ENCODE results near the gene PTHLH.

PTHLH gene

GRCh38 chr12:27987331-27987730 lies 14.8 kb upstream of the PTHLH start:
- no peaks in the 10 kb centered on the region for H3K4me1 Mint-ChIP-seq (ENCODE audit: low read depth)
- no peak overlapping the region for H3K27ac Mint-ChIP-seq
- H3K36me3 Mint-ChIP-seq, result no peaks in the 10 kb centered on the region
- H3K4me3 Mint-ChIP-seq, result no peak overlapping the region
- peaks cover 16% of the 10 kb centered on the region for H3K27me3 Mint-ChIP-seq
- no peaks in the 10 kb centered on the region for H3K9me3 Mint-ChIP-seq (ENCODE audit: low read depth)

DNA sequence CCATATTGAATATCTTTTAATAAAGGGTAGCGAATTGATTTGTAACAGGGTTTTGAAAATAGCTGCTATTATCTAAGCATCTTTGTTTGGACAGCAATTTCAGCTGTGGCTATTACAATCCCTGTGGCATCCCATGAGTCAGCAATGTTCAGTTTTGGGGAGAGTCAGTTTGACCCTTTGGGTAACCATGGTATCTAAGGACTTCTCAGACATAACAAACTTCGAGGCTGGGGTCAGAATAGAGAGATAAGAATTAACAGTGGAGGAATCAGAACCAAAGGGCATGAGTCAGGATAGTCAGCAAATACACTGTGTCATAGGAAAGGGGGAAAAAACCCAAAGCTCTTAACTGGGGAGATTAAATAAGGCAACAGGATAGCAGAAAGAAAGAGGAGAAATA lies 11.7 kb upstream of the PTHLH start:
- H3K4me1 Mint-ChIP-seq (ENCODE audit: low read depth), result no peaks in the 10 kb centered on the region
- no peak overlapping the region for H3K27ac Mint-ChIP-seq
- no peaks in the 10 kb centered on the region for H3K9me3 Mint-ChIP-seq (ENCODE audit: low read depth)
- no peak overlapping the region for H3K4me3 Mint-ChIP-seq
- peaks cover 17% of the 10 kb centered on the region for H3K27me3 Mint-ChIP-seq
- H3K36me3 Mint-ChIP-seq, result no peaks in the 10 kb centered on the region

GRCh38 chr12:27982951-27983350 lies 10.4 kb upstream of the PTHLH start:
- H3K4me1 Mint-ChIP-seq (ENCODE audit: low read depth), result no peaks in the 10 kb centered on the region
- no peak overlapping the region for H3K27ac Mint-ChIP-seq
- H3K36me3 Mint-ChIP-seq, result no peaks in the 10 kb centered on the region
- H3K4me3 Mint-ChIP-seq, result no peak overlapping the region
- H3K27me3 Mint-ChIP-seq, result peaks cover 23% of the 10 kb centered on the region
- no peaks in the 10 kb centered on the region for H3K9me3 Mint-ChIP-seq (ENCODE audit: low read depth)

DNA sequence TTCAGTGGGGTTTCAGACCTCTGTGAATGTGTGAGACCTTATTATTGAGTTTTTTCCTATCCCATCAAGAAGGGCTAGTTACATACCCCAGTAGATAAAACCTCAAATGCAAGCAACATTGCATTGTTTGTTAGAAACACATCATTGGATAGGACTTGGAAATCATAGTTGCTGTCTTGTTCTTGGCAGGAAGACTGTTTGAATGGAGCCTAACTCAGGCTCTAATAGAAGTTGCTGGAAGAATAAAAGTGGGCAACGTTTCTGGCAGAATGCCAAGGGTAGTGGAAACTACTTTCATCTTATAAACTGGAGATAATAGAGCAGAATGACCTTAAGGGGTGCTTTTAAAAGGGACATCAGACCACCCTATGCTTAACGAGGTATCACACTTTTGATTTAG lies 9.9 kb upstream of the PTHLH start:
- H3K4me1 Mint-ChIP-seq (ENCODE audit: low read depth), result no peaks in the 10 kb centered on the region
- H3K36me3 Mint-ChIP-seq, result no peaks in the 10 kb centered on the region
- peaks cover 25% of the 10 kb centered on the region for H3K27me3 Mint-ChIP-seq
- no peak overlapping the region for H3K4me3 Mint-ChIP-seq
- H3K27ac Mint-ChIP-seq, result no peak overlapping the region
- H3K9me3 Mint-ChIP-seq (ENCODE audit: low read depth), result no peaks in the 10 kb centered on the region

DNA sequence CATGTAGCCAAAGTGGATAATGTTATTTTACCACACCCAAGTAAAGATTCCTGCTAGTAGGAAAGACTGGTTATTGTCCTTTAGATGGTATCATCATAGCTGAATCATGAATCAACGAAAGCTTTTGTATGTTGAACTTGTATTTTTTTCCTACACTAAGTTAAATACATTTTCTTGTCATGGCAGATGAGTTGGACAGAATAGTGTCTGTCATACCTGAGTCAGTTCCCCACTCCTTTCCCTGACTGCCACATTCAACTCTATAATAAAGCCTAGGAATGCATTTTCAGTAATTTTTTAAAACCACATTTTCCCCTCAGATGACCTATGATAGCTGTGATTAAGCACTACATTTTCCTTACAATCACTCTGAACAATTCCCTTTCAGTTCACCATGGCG lies 9.3 kb upstream of the PTHLH start:
- no peak overlapping the region for H3K4me3 Mint-ChIP-seq
- no peaks in the 10 kb centered on the region for H3K4me1 Mint-ChIP-seq (ENCODE audit: low read depth)
- H3K36me3 Mint-ChIP-seq, result no peaks in the 10 kb centered on the region
- H3K27ac Mint-ChIP-seq, result no peak overlapping the region
- H3K9me3 Mint-ChIP-seq (ENCODE audit: low read depth), result no peaks in the 10 kb centered on the region
- H3K27me3 Mint-ChIP-seq, result peaks cover 25% of the 10 kb centered on the region

- Mint-ChIP-seq H3K9me3 (ENCODE audit: low read depth) (no peaks in the 10 kb centered on the region), H3K4me1 (ENCODE audit: low read depth) (peaks cover 5% of the 10 kb centered on the region), H3K4me3 (no peak overlapping the region), H3K36me3 (no peaks in the 10 kb centered on the region), H3K27me3 (peaks cover 39% of the 10 kb centered on the region), H3K27ac (no peak overlapping the region)
Observed at GRCh38 chr12:27979145-27979544, 6.6 kb upstream of the PTHLH start.

DNA sequence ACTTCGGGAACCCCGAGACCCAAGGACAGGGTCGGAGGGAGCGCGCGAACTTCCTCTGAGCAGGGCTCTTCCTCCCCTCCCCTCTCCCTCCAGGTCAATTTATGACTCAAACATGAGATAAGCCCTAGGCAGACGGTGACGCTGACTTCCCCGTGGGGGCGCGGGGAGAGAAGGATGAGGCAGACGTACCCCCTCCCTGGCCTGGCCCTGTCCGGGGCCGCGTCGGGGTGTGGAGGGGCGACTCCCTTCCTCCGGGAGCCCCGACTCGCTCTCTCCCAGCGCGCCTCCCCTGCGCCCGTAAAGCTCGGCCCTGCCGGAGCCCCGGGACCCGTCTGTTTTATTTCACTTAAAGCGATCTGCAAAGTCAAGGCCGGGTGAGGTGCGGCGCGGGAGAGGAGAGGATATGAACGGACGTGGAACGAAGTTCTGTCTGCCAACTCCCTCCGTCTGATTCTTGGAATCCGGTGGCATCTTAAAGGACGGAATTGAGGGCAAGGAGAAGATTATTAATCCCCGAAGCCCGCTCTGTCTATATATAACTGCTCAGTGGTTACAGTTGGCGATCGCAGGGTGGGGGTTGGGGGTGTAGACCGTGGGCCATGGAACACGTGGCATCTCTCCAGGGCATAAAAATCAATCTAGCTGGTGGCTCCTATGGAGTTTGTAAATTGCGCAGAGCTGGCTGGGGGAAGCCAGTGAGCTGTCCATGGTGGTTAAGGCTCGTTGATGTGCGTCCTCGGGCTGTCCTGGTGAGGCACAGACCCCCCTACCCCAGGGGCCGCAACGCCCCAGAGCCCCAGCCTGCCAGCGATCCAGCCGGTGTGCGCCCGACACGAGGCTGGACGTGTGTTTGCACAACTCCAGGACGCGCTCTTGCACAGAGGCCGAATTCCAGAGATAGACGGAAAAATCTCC lies 2.9 kb upstream of the PTHLH start:
- H3K36me3 Mint-ChIP-seq, result no peaks in the 10 kb centered on the region
- no peaks in the 10 kb centered on the region for H3K9me3 Mint-ChIP-seq (ENCODE audit: low read depth)
- peaks cover 54% of the 10 kb centered on the region for H3K27me3 Mint-ChIP-seq
- H3K27ac Mint-ChIP-seq, result no peak overlapping the region
- H3K4me1 Mint-ChIP-seq (ENCODE audit: low read depth), result peaks cover 16% of the 10 kb centered on the region
- peak overlapping the region; percentile 56 for H3K4me3 Mint-ChIP-seq

GRCh38 chr12:27974735-27975221 lies 2.2 kb upstream of the PTHLH start:
- Mint-ChIP-seq H3K27me3 (peaks cover 51% of the 10 kb centered on the region), H3K27ac (no peak overlapping the region), H3K9me3 (ENCODE audit: low read depth) (no peaks in the 10 kb centered on the region), H3K4me3 (peak overlapping the region; percentile 56), H3K36me3 (no peaks in the 10 kb centered on the region), H3K4me1 (ENCODE audit: low read depth) (peaks cover 19% of the 10 kb centered on the region)

GRCh38 chr12:27973487-27973890 lies 956 bp upstream of the PTHLH start:
- no peak overlapping the region for H3K4me3 Mint-ChIP-seq
- H3K27me3 Mint-ChIP-seq, result peaks cover 51% of the 10 kb centered on the region
- H3K27ac Mint-ChIP-seq, result no peak overlapping the region
- H3K4me1 Mint-ChIP-seq (ENCODE audit: low read depth), result peaks cover 29% of the 10 kb centered on the region
- H3K36me3 Mint-ChIP-seq, result no peaks in the 10 kb centered on the region
- no peaks in the 10 kb centered on the region for H3K9me3 Mint-ChIP-seq (ENCODE audit: low read depth)

GRCh38 chr12:27971606-27972005 lies 927 bp downstream of the PTHLH start:
- H3K27ac Mint-ChIP-seq, result no peak overlapping the region
- no peaks in the 10 kb centered on the region for H3K9me3 Mint-ChIP-seq (ENCODE audit: low read depth)
- peaks cover 59% of the 10 kb centered on the region for H3K27me3 Mint-ChIP-seq
- peak overlapping the region; percentile 78 for H3K4me3 Mint-ChIP-seq
- no peaks in the 10 kb centered on the region for H3K36me3 Mint-ChIP-seq
- H3K4me1 Mint-ChIP-seq (ENCODE audit: low read depth), result peaks cover 34% of the 10 kb centered on the region

GRCh38 chr12:27971121-27971489 lies 1.4 kb downstream of the PTHLH start:
- no peaks in the 10 kb centered on the region for H3K9me3 Mint-ChIP-seq (ENCODE audit: low read depth)
- no peaks in the 10 kb centered on the region for H3K36me3 Mint-ChIP-seq
- H3K4me1 Mint-ChIP-seq (ENCODE audit: low read depth), result peaks cover 34% of the 10 kb centered on the region
- peaks cover 56% of the 10 kb centered on the region for H3K27me3 Mint-ChIP-seq
- no peak overlapping the region for H3K27ac Mint-ChIP-seq
- H3K4me3 Mint-ChIP-seq, result peak overlapping the region; percentile 78

DNA sequence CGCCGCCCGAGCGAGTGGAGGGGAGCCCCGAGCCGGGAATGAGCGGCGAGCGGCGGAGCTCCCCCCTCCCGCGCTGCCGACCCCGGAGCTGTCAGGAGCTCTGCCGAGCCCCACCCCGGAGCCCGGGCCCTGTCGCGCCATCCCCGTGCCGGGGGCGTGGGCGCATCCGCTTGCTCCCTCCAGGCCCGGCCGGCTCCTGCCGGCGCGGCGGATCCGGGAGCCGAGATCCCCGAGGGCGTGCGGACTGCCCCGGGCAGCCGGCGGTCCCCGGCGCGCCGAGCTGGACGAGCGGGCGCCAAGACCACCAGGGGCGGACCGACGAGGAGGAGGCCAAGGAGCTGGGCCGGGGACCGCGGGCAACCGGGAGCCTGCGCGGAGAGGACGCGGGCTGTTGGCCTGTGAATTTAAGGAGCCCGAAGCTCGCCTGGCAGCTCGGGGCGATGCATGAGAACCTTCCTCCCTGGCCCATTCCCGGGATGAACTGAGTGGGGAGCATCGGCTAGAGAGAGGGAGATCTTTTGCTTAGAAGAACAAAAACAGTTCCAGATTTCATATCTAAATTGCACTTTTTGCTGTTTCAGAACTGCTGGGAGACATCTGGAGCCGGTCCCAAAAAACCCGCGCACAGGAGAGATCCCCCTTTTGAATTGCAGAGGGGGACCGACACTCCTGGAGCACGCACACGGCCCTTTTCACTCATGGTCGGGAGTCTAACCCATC lies 2.0 kb downstream of the PTHLH start:
- Mint-ChIP-seq H3K4me3 (peak overlapping the region; percentile 78), H3K27ac (no peak overlapping the region), H3K9me3 (ENCODE audit: low read depth) (no peaks in the 10 kb centered on the region), H3K27me3 (peaks cover 50% of the 10 kb centered on the region), H3K4me1 (ENCODE audit: low read depth) (peaks cover 30% of the 10 kb centered on the region), H3K36me3 (no peaks in the 10 kb centered on the region)

DNA sequence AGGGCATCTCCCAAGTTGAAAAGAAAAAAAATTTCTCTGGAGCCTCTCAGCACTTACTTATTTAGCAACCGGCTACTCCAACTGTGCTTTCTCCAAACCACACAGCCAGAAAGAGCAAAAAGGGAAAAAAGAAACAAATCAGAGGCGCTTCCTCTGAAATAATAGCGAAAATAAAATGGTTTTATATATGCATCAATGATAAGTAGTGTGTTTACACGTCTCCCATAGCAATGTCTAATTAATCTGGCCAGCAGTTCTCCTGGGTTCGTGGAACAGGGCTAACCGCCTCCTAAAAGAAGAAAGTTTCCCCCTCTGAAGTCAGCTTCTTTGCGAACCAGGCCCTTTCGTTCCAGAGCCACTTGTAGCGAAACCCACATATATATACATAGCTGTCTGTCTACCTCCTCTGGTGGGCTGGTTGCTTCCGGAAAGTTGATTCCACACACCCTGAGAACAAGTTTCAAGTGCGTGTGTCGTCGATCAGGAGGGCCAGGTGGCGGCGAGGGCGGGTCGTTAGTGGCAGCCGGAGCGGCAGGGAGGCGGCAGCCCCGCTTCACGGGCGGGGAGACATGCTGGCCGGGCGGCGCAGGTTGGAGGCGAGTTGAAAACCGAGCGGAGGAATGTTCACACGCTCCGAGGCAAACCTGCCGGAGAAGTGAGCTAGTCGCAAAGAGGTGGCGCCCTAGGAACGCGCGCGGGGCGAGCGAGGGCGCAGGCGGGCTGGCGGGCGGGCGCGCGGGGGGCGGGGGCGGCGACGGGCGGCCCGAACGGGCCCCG lies 2.7 kb downstream of the PTHLH start:
- Mint-ChIP-seq H3K4me1 (ENCODE audit: low read depth) (peaks cover 28% of the 10 kb centered on the region), H3K4me3 (peak overlapping the region; percentile 85), H3K27me3 (peaks cover 53% of the 10 kb centered on the region), H3K36me3 (no peaks in the 10 kb centered on the region), H3K27ac (no peak overlapping the region), H3K9me3 (ENCODE audit: low read depth) (no peaks in the 10 kb centered on the region)

DNA sequence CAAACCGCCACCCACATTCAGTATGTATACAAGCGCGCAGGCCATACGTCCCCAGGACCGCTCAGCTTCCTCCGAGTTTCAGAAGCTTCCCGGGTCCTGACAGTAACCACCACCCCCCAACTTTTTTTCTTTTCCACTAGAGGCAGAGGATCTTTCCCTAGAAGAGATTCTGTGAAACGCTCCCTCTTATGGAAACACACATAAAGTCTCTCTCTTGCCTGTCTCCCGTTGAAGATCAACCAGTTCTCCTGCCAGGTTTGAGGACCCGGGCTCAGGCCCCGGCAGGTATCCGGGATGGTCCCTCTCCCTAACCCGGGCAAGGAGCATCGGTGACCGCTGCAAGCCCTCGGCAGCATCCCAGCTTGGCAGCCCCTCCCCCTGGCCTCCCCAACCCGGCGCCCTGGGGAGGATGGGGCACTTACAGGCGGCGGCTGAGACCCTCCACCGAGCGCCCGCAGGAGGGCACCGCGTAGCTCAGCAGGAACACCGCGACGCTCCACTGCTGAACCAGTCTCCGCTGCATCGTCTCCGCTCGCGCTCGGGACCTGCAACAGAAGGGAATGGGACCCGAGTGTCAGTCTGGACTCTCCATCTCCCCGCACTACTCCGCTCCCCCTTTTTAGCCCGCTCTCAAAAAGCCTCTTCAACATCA lies 3.4 kb downstream of the PTHLH start:
- no peaks in the 10 kb centered on the region for H3K36me3 Mint-ChIP-seq
- H3K4me1 Mint-ChIP-seq (ENCODE audit: low read depth), result peaks cover 28% of the 10 kb centered on the region
- no peaks in the 10 kb centered on the region for H3K9me3 Mint-ChIP-seq (ENCODE audit: low read depth)
- peak overlapping the region; percentile 85 for H3K4me3 Mint-ChIP-seq
- H3K27ac Mint-ChIP-seq, result no peak overlapping the region
- peaks cover 53% of the 10 kb centered on the region for H3K27me3 Mint-ChIP-seq

Measured in activated naive CD8-positive, alpha-beta T cell (primary cell).